Astrocyte of the cerebellum (primary cell): ENCODE measurements around the gene GNPTAB.

ENCODE experiments used
- DNase-seq: peaks from one replicate; pipeline ENCODE4 v3.0.0-alpha.2; 2011; ENCODE audit warnings: low read depth
- H3K4me3 ChIP-seq: 2 replicates; pipeline ENCODE4 v1.5.1; 2011; ENCODE audit warnings: mild to moderate bottlenecking, low read depth, low read length, moderate library complexity
- CTCF ChIP-seq: IDR thresholded peaks from 2 replicates; pipeline ENCODE4 v1.5.1; 2012; ENCODE audit warnings: low read length, low read depth, moderate library complexity, mild to moderate bottlenecking; ENCODE audit errors: missing control alignments
- in situ Hi-C: cut with HindIII; loops from 2 replicates; pipeline ENCODE4 v1.10.0; 2017; ENCODE audit warnings: low sequenced_read_pairs

The GNPTAB gene

GRCh38 chr12:101768781-101769180 lies 62.0 kb downstream of the GNPTAB start:
- H3K4me3 ChIP-seq = no peak overlapping the region
- in situ Hi-C loops = no loop called here
- no peak for TF ChIP-seq CTCF
- no peak for DNase-seq

GRCh38 chr12:101767537-101767936 lies 63.2 kb downstream of the GNPTAB start:
- H3K4me3 ChIP-seq = no peak overlapping the region
- in situ Hi-C loops = no loop called here
- DNase-seq = no peak
- TF ChIP-seq CTCF = no peak

- no peak for TF ChIP-seq CTCF
- in situ Hi-C loops = no loop called here
- no peak overlapping the region for H3K4me3 ChIP-seq
- DNase-seq = no peak
These were observed 66.5 kb downstream of the GNPTAB start for GRCh38 chr12:101764051-101764792.

GRCh38 chr12:101763246-101763931 lies 67.4 kb downstream of the GNPTAB start:
- in situ Hi-C loops = no loop called here
- DNase-seq = no peak
- H3K4me3 ChIP-seq = no peak overlapping the region
- TF ChIP-seq CTCF = no peak

- in situ Hi-C loops = no loop called here
- no peak for TF ChIP-seq CTCF
- no peak for DNase-seq
- H3K4me3 ChIP-seq = no peak overlapping the region
These were observed 69.0 kb downstream of the GNPTAB start for GRCh38 chr12:101761781-101762180.

GRCh38 chr12:101761350-101761749 lies 69.4 kb downstream of the GNPTAB start:
- TF ChIP-seq CTCF = no peak

More at GRCh38 chr12:101761350-101761749, 69.4 kb downstream of the GNPTAB start:
- no peak overlapping the region for H3K4me3 ChIP-seq
- DNase-seq = no peak
- in situ Hi-C loops = no loop called here
